ENCODE results near the gene STX18. TPM values are rescaled to one million over a fixed set of nuclear protein-coding genes. Genes with fewer than 3 reads are reported as not detected.

STX18 gene
- total and polyA plus RNA-seq, 4 donors, result 10.2 to 17.1 (median 12.4) TPM

GRCh38 chr4:4539481-4539880, 2.4 kb downstream of the STX18 start:
- no peak overlapping the region for H3K27ac ChIP-seq (ENCODE audit: low read depth in 1 of 2, low read length in 2 of 2)
- TF ChIP-seq FOXA2 (IDR thresholded peaks at IDR 0.05), result no peak
- TF ChIP-seq TAF1 (conservative IDR thresholded peaks at IDR 0.05), result no peak
- no peak for TF ChIP-seq YY1 (IDR thresholded peaks at IDR 0.05)
- TF ChIP-seq MAX (IDR thresholded peaks at IDR 0.05), result no peak
- no peak for TF ChIP-seq NR2F2 (IDR thresholded peaks at IDR 0.05)
- 93% methylated on average over 2 of the region's 2 CpGs for whole genome bisulfite sequencing
- no peaks in the 10 kb centered on the region for H3K36me3 ChIP-seq (ENCODE audit: control insufficient read depth in 4 of 4, insufficient read depth in 3 of 4, low read depth in 1 of 4, low read length in 3 of 4)
- H3K4me1 ChIP-seq (ENCODE audit: control insufficient read depth in 4 of 4, insufficient read depth in 4 of 4, low read length in 3 of 4), result peaks cover 10 to 40% (median 28%) of the 10 kb centered on the region in 4 donors
- no peak overlapping the region for H3K4me3 ChIP-seq (ENCODE audit: low read depth in 1 of 3, low read length in 3 of 3)
- no peak overlapping the region for H3K9ac ChIP-seq (ENCODE audit: low read depth in 1 of 2, low read length in 2 of 2)
- DNase-seq (ENCODE audit: low spot score), result no peak
- H3K9me3 ChIP-seq (ENCODE audit: control insufficient read depth in 4 of 4, low read length in 3 of 4), result no peaks in the 10 kb centered on the region
- H3K27me3 ChIP-seq (ENCODE audit: control insufficient read depth in 4 of 4, insufficient read depth in 4 of 4, low read length in 3 of 4), result no peaks in the 10 kb centered on the region

GRCh38 chr4:4535590-4535989, 6.3 kb downstream of the STX18 start:
- TF ChIP-seq JUND (IDR thresholded peaks at IDR 0.05) (no peak), MAX (IDR thresholded peaks at IDR 0.05) (no peak), RAD21 (IDR thresholded peaks at IDR 0.05) (no peak)
- no peak for DNase-seq (ENCODE audit: low spot score)
- Histone ChIP-seq H3K27ac (ENCODE audit: low read depth in 1 of 2, low read length in 2 of 2) (no peak overlapping the region), H3K27me3 (ENCODE audit: control insufficient read depth in 4 of 4, insufficient read depth in 4 of 4, low read length in 3 of 4) (no peaks in the 10 kb centered on the region), H3K9me3 (ENCODE audit: control insufficient read depth in 4 of 4, low read length in 3 of 4) (no peaks in the 10 kb centered on the region), H3K9ac (ENCODE audit: low read depth in 1 of 2, low read length in 2 of 2) (no peak overlapping the region), H3K4me1 (ENCODE audit: control insufficient read depth in 4 of 4, insufficient read depth in 4 of 4, low read length in 3 of 4) (peaks cover 8 to 23% (median 15%) of the 10 kb centered on the region in 4 donors), H3K4me3 (ENCODE audit: low read depth in 1 of 3, low read length in 3 of 3) (no peak overlapping the region), H3K36me3 (ENCODE audit: control insufficient read depth in 4 of 4, insufficient read depth in 3 of 4, low read depth in 1 of 4, low read length in 3 of 4) (no peaks in the 10 kb centered on the region)

GRCh38 chr4:4534515-4535145, 7.2 kb downstream of the STX18 start:
- Histone ChIP-seq H3K9me3 (ENCODE audit: control insufficient read depth in 4 of 4, low read length in 3 of 4) (no peaks in the 10 kb centered on the region), H3K36me3 (ENCODE audit: control insufficient read depth in 4 of 4, insufficient read depth in 3 of 4, low read depth in 1 of 4, low read length in 3 of 4) (no peaks in the 10 kb centered on the region), H3K9ac (ENCODE audit: low read depth in 1 of 2, low read length in 2 of 2) (no peak overlapping the region), H3K27me3 (ENCODE audit: control insufficient read depth in 4 of 4, insufficient read depth in 4 of 4, low read length in 3 of 4) (no peaks in the 10 kb centered on the region), H3K4me3 (ENCODE audit: low read depth in 1 of 3, low read length in 3 of 3) (no peak overlapping the region), H3K27ac (ENCODE audit: low read depth in 1 of 2, low read length in 2 of 2) (no peak overlapping the region), H3K4me1 (ENCODE audit: control insufficient read depth in 4 of 4, insufficient read depth in 4 of 4, low read length in 3 of 4) (peaks cover 5 to 14% (median 10%) of the 10 kb centered on the region in 4 donors)
- no peak for DNase-seq (ENCODE audit: low spot score)
- TF ChIP-seq RXRA (IDR thresholded peaks at IDR 0.05), result no peak
- TF ChIP-seq TAF1 (conservative IDR thresholded peaks at IDR 0.05), result no peak
- TF ChIP-seq HNF4A (conservative IDR thresholded peaks at IDR 0.05), result no peak
- no peak for TF ChIP-seq HNF4G (IDR thresholded peaks at IDR 0.05)
- WGBS, result 98% methylated on average over 9 of the region's 9 CpGs

- Histone ChIP-seq H3K9me3 (ENCODE audit: control insufficient read depth in 4 of 4, low read length in 3 of 4) (no peaks in the 10 kb centered on the region), H3K27me3 (ENCODE audit: control insufficient read depth in 4 of 4, insufficient read depth in 4 of 4, low read length in 3 of 4) (no peaks in the 10 kb centered on the region), H3K9ac (ENCODE audit: low read depth in 1 of 2, low read length in 2 of 2) (no peak overlapping the region), H3K27ac (ENCODE audit: low read depth in 1 of 2, low read length in 2 of 2) (no peak overlapping the region), H3K4me1 (ENCODE audit: control insufficient read depth in 4 of 4, insufficient read depth in 4 of 4, low read length in 3 of 4) (peaks cover 5 to 11% (median 9%) of the 10 kb centered on the region in 4 donors), H3K36me3 (ENCODE audit: control insufficient read depth in 4 of 4, insufficient read depth in 3 of 4, low read depth in 1 of 4, low read length in 3 of 4) (no peaks in the 10 kb centered on the region), H3K4me3 (ENCODE audit: low read depth in 1 of 3, low read length in 3 of 3) (no peak overlapping the region)
- 95% methylated on average over 8 of the region's 8 CpGs for WGBS
- no peak for DNase-seq (ENCODE audit: low spot score)
- TF ChIP-seq FOXA2 (IDR thresholded peaks at IDR 0.05) (no peak), ATF3 (IDR thresholded peaks at IDR 0.05) (no peak), HNF4A (conservative IDR thresholded peaks at IDR 0.05) (no peak)
These were observed 8.2 kb downstream of the STX18 start for GRCh38 chr4:4533461-4534169.

All from liver (tissue), 9 donors.